ENCODE results near the gene C2CD2L. TPM values are rescaled to one million over a fixed set of nuclear protein-coding genes. Genes with fewer than 3 reads are reported as not detected.

Gene C2CD2L
- polyA plus RNA-seq, 1 of the 3 experiments (the other 2 are of a cell fraction) = 8.6 TPM

- Histone ChIP-seq H3K9me3 (no peaks in the 10 kb centered on the region), H3F3A (replicated peaks; ENCODE audit: insufficient read depth) (peaks cover 44% of the 10 kb centered on the region), H3K4me2 (peak overlapping the region; percentile 98; the same call in 1 of the 2 replicates), H3K36me3 (replicated peaks in 1 of 2; ENCODE audit: control insufficient read depth in 1 of 2, insufficient read depth in 2 of 2, low read length in 1 of 2) (peaks cover 16 to 26% of the 10 kb centered on the region in 2 experiments), H3K9me2 (no peaks in the 10 kb centered on the region), H3K27ac (ENCODE audit: low read depth in 2 of 2, low read length in 1 of 2) (no peak overlapping the region), H3K4me1 (ENCODE audit: control insufficient read depth in 1 of 2, insufficient read depth in 2 of 2, low read depth in 1 of 2, low read length in 1 of 2) (peaks cover 13 to 18% of the 10 kb centered on the region in 2 experiments; a peak in 3 of 4 replicates), H3K4me3 (ENCODE audit: low read depth in 2 of 2, low read length in 1 of 2) (peak overlapping the region in 1 of 2 experiments; percentile 80; a peak in 1 of 4 replicates), H3K27me3 (ENCODE audit: insufficient read depth) (no peaks in the 10 kb centered on the region), H2AFZ (ENCODE audit: low read depth) (no peak overlapping the region), H3K79me2 (ENCODE audit: insufficient read depth) (peaks cover 42% of the 10 kb centered on the region), H3K9ac (no peak overlapping the region), H4K20me1 (ENCODE audit: insufficient read depth) (no peaks in the 10 kb centered on the region)
- TF ChIP-seq TAF1 (IDR thresholded peaks at IDR 0.05; ENCODE audit: borderline replicate concordance, low read depth, low read length) (no peak), EZH2phosphoT487 (IDR thresholded peaks at IDR 0.05; ENCODE audit: borderline replicate concordance, low read depth) (no peak), GATA2 (CRISPR knock-in tag; IDR thresholded peaks at IDR 0.05) (no peak), FOSL2 (IDR thresholded peaks at IDR 0.05; ENCODE audit: borderline replicate concordance, low read depth) (no peak), RXRA (IDR thresholded peaks at IDR 0.05; ENCODE audit: borderline replicate concordance, low read depth) (no peak), USF1 (IDR thresholded peaks at IDR 0.05; ENCODE audit: borderline replicate concordance, low read depth) (no peak)
- no peak for DNase-seq
- WGBS (ENCODE audit: low lambda C conversion rate) = 93% methylated on average over 6 of the region's 6 CpGs
- POLR2A ChIA-PET = interaction anchor here (1.1 kb wide), 1 partner anchor 9 kb away, joined by 3 read pairs; no protein-coding TSS in a partner anchor
- CTCF ChIA-PET = interaction anchor here (0.6 to 1.8 kb wide), 9 partner anchors 14 to 216 kb away, joined by 3 to 8 read pairs (median 3); partner anchors contain the start of genes HYOU1 and VPS11
Measured at GRCh38 chr11:119099711-119100110, 7.4 kb upstream of the C2CD2L start.

DNA sequence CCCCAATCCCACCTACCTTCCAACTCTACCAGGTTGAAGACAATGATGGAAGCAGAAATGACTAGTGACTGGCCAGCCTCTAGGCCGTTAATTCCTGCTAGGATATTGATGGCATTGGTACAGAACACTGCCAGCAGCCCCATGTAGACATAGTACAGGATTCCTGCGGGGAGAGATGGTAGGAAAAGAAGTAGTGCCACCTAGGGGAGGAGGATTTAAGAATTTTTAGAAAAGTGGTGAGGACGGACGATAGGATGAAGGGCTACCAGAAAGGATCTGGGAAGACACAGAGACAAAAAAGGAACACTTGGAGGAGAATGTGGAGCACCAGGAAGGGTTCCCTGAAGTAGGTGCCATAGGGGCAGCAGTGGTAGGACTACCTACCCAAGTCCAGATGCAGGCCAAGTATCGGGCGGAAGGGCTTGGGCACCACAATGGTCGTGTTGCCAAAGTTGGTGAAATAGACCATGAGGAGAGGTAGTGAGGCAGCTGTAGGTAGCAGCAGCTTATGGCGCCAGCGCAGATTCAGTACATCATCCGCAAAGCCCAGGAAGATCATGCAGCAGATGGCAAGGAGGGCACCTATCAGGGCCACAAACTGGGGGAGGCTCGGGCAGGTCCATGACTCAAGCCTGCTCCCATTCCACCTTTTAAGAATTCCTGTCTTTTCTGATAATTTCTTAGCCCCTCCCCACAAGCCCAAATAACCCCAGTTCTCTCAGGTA, 6.7 kb upstream of the C2CD2L start:
- Histone ChIP-seq H3K79me2 (ENCODE audit: insufficient read depth) (peaks cover 37% of the 10 kb centered on the region), H3K27ac (ENCODE audit: low read depth in 2 of 2, low read length in 1 of 2) (peak overlapping the region; percentile 93 to 97; a peak in 3 of 4 replicates), H3K9ac (peak overlapping the region; percentile 78), H3K4me3 (ENCODE audit: low read depth in 2 of 2, low read length in 1 of 2) (peak overlapping the region; percentile 80 to 90), H3K4me2 (peak overlapping the region; percentile 98), H3K4me1 (ENCODE audit: control insufficient read depth in 1 of 2, insufficient read depth in 2 of 2, low read depth in 1 of 2, low read length in 1 of 2) (peaks cover 13 to 18% of the 10 kb centered on the region in 2 experiments; a peak in 3 of 4 replicates), H4K20me1 (ENCODE audit: insufficient read depth) (no peaks in the 10 kb centered on the region), H3K9me2 (no peaks in the 10 kb centered on the region), H3F3A (replicated peaks; ENCODE audit: insufficient read depth) (peaks cover 44% of the 10 kb centered on the region), H2AFZ (ENCODE audit: low read depth) (peak overlapping the region; percentile 77; the same call in 1 of the 2 replicates), H3K27me3 (ENCODE audit: insufficient read depth) (no peaks in the 10 kb centered on the region), H3K36me3 (replicated peaks in 1 of 2; ENCODE audit: control insufficient read depth in 1 of 2, insufficient read depth in 2 of 2, low read length in 1 of 2) (peaks cover 16 to 26% of the 10 kb centered on the region in 2 experiments), H3K9me3 (no peaks in the 10 kb centered on the region)
- WGBS (ENCODE audit: low lambda C conversion rate) = 13% methylated on average over 11 of the region's 11 CpGs
- 0 out of 2 replicates have a peak, but pooled peaks have one; percentile 47 for TF ChIP-seq SIN3A (IDR thresholded peaks at IDR 0.05; ENCODE audit: borderline replicate concordance, low read depth, low read length)
- TF ChIP-seq USF1 (IDR thresholded peaks at IDR 0.05; ENCODE audit: borderline replicate concordance, low read depth) = no peak
- peak; percentile 60; the same call in 1 of the 2 replicates for TF ChIP-seq MXI1 (IDR thresholded peaks at IDR 0.05; ENCODE audit: low read depth, low read length)
- TF ChIP-seq EZH2phosphoT487 (IDR thresholded peaks at IDR 0.05; ENCODE audit: borderline replicate concordance, low read depth) = no peak
- TF ChIP-seq, protein P1, sequence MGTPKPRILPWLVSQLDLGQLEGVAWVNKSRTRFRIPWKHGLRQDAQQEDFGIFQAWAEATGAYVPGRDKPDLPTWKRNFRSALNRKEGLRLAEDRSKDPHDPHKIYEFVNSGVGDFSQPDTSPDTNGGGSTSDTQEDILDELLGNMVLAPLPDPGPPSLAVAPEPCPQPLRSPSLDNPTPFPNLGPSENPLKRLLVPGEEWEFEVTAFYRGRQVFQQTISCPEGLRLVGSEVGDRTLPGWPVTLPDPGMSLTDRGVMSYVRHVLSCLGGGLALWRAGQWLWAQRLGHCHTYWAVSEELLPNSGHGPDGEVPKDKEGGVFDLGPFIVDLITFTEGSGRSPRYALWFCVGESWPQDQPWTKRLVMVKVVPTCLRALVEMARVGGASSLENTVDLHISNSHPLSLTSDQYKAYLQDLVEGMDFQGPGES (IDR thresholded peaks at IDR 0.05; ENCODE audit: low read depth, low read length) = no peak
- peak; percentile 63 for TF ChIP-seq RAD21 (IDR thresholded peaks at IDR 0.05; ENCODE audit: low read length)
- no peak for TF ChIP-seq CHD2 (IDR thresholded peaks at IDR 0.05; ENCODE audit: low read length, partially characterized antibody)
- no peak for TF ChIP-seq NRF1 (IDR thresholded peaks at IDR 0.05; ENCODE audit: low read depth, low read length)
- TF ChIP-seq, protein P2, sequence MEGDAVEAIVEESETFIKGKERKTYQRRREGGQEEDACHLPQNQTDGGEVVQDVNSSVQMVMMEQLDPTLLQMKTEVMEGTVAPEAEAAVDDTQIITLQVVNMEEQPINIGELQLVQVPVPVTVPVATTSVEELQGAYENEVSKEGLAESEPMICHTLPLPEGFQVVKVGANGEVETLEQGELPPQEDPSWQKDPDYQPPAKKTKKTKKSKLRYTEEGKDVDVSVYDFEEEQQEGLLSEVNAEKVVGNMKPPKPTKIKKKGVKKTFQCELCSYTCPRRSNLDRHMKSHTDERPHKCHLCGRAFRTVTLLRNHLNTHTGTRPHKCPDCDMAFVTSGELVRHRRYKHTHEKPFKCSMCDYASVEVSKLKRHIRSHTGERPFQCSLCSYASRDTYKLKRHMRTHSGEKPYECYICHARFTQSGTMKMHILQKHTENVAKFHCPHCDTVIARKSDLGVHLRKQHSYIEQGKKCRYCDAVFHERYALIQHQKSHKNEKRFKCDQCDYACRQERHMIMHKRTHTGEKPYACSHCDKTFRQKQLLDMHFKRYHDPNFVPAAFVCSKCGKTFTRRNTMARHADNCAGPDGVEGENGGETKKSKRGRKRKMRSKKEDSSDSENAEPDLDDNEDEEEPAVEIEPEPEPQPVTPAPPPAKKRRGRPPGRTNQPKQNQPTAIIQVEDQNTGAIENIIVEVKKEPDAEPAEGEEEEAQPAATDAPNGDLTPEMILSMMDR (IDR thresholded peaks at IDR 0.05) = peak; percentile 69
- TF ChIP-seq, protein P3, sequence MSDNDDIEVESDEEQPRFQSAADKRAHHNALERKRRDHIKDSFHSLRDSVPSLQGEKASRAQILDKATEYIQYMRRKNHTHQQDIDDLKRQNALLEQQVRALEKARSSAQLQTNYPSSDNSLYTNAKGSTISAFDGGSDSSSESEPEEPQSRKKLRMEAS (IDR thresholded peaks at IDR 0.05; ENCODE audit: low read depth) = 0 out of 2 replicates have a peak, but pooled peaks have one; percentile 46
- TF ChIP-seq SMC3 (IDR thresholded peaks at IDR 0.05; ENCODE audit: low read depth, low read length) = peak; percentile 30; the same call in 1 of the 2 replicates
- no peak for TF ChIP-seq FOSL2 (IDR thresholded peaks at IDR 0.05; ENCODE audit: borderline replicate concordance, low read depth)
- 0 out of 2 replicates have a peak, but pooled peaks have one; percentile 10 for TF ChIP-seq RCOR1 (IDR thresholded peaks at IDR 0.05; ENCODE audit: low read length)
- no peak for TF ChIP-seq TEAD4 (IDR thresholded peaks at IDR 0.05; ENCODE audit: borderline replicate concordance, insufficient read depth)
- no peak for TF ChIP-seq JUND (IDR thresholded peaks at IDR 0.05)
- POLR2A ChIA-PET = no interaction called here
- peak; percentile 53 for DNase-seq
- CTCF ChIA-PET = interaction anchor here (0.7 to 1.1 kb wide), 4 partner anchors 33 to 81 kb away, joined by 3 to 4 read pairs (median 3); partner anchors contain the start of gene VPS11

Data from SK-N-SH (cell line).